ENCODE data around the gene PEX5L. TPM values are rescaled to one million over a fixed set of nuclear protein-coding genes. Genes with fewer than 3 reads are reported as not detected.

Gene PEX5L
- total RNA-seq, 1 donor from 2014 or later: not detected

- H3K27ac Mint-ChIP-seq: no peak overlapping the region
- peaks cover 14% of the 10 kb centered on the region for H3K27me3 Mint-ChIP-seq
- no peak for ATAC-seq (ENCODE audit: low read depth)
- no peaks in the 10 kb centered on the region for H3K4me1 Mint-ChIP-seq
- ChIA-PET POLR2A (no interaction called here), CTCF (no interaction called here)
- intact Hi-C loops (cut with micrococcal nuclease): no loop called here
- no peak for TF ChIP-seq CTCF (IDR thresholded peaks at IDR 0.05)
- H3K4me3 Mint-ChIP-seq: no peak overlapping the region
- no peak for DNase-seq
- peaks cover 4% of the 10 kb centered on the region for H3K9me3 Mint-ChIP-seq
- no peaks in the 10 kb centered on the region for H3K36me3 Mint-ChIP-seq (ENCODE audit: low read depth)
Measured at GRCh38 chr3:179935710-179936109, 101.0 kb downstream of the PEX5L start.

GRCh38 chr3:179933914-179934313 is 102.8 kb downstream of the PEX5L start:
- CTCF ChIA-PET: no interaction called here
- H3K4me1 Mint-ChIP-seq: no peaks in the 10 kb centered on the region
- H3K27ac Mint-ChIP-seq: no peak overlapping the region
- DNase-seq (no peak), ATAC-seq (ENCODE audit: low read depth) (no peak)
- POLR2A ChIA-PET: no interaction called here
- H3K4me3 Mint-ChIP-seq: no peak overlapping the region
- no peak for TF ChIP-seq CTCF (IDR thresholded peaks at IDR 0.05)
- H3K9me3 Mint-ChIP-seq: peaks cover 4% of the 10 kb centered on the region
- H3K27me3 Mint-ChIP-seq: peaks cover 8% of the 10 kb centered on the region
- H3K36me3 Mint-ChIP-seq (ENCODE audit: low read depth): no peaks in the 10 kb centered on the region
- intact Hi-C loops (cut with micrococcal nuclease): no loop called here

- POLR2A ChIA-PET: no interaction called here
- no peak for TF ChIP-seq CTCF (IDR thresholded peaks at IDR 0.05)
- H3K27me3 Mint-ChIP-seq: peaks cover 7% of the 10 kb centered on the region
- H3K36me3 Mint-ChIP-seq (ENCODE audit: low read depth): no peaks in the 10 kb centered on the region
- intact Hi-C loops (cut with micrococcal nuclease): no loop called here
- ATAC-seq (ENCODE audit: low read depth) (no peak), DNase-seq (no peak)
- no peak overlapping the region for H3K27ac Mint-ChIP-seq
- H3K4me1 Mint-ChIP-seq: no peaks in the 10 kb centered on the region
- CTCF ChIA-PET: no interaction called here
- H3K9me3 Mint-ChIP-seq: peaks cover 4% of the 10 kb centered on the region
- no peak overlapping the region for H3K4me3 Mint-ChIP-seq
Measured at GRCh38 chr3:179933080-179933479, 103.7 kb downstream of the PEX5L start.

GRCh38 chr3:179932674-179933073 is 104.1 kb downstream of the PEX5L start:
- peaks cover 5% of the 10 kb centered on the region for H3K27me3 Mint-ChIP-seq
- H3K9me3 Mint-ChIP-seq: peaks cover 4% of the 10 kb centered on the region
- no peaks in the 10 kb centered on the region for H3K36me3 Mint-ChIP-seq (ENCODE audit: low read depth)
- intact Hi-C loops (cut with micrococcal nuclease): no loop called here
- no peak for TF ChIP-seq CTCF (IDR thresholded peaks at IDR 0.05)
- no peak for ATAC-seq (ENCODE audit: low read depth)
- POLR2A ChIA-PET: no interaction called here
- DNase-seq: no peak
- no peak overlapping the region for H3K4me3 Mint-ChIP-seq
- CTCF ChIA-PET: no interaction called here
- H3K4me1 Mint-ChIP-seq: no peaks in the 10 kb centered on the region
- H3K27ac Mint-ChIP-seq: no peak overlapping the region

- no peak for TF ChIP-seq CTCF (IDR thresholded peaks at IDR 0.05)
- ChIA-PET CTCF (interaction anchor here (0.8 to 1.5 kb wide), 9 partner anchors 9 to 1350 kb away, joined by 3 to 13 read pairs (median 3); partner anchors contain the start of gene TTC14), POLR2A (interaction anchor here (0.9 kb wide), 1 partner anchor 666 kb away, joined by 4 read pairs; no protein-coding TSS in a partner anchor)
- no peak overlapping the region for H3K4me3 Mint-ChIP-seq
- H3K4me1 Mint-ChIP-seq: no peaks in the 10 kb centered on the region
- H3K36me3 Mint-ChIP-seq (ENCODE audit: low read depth): no peaks in the 10 kb centered on the region
- H3K27me3 Mint-ChIP-seq: peaks cover 10% of the 10 kb centered on the region
- DNase-seq: no peak
- H3K9me3 Mint-ChIP-seq: no peaks in the 10 kb centered on the region
- H3K27ac Mint-ChIP-seq: no peak overlapping the region
- no peak for ATAC-seq (ENCODE audit: low read depth)
- intact Hi-C loops (cut with micrococcal nuclease): loop anchor here (2.0 kb wide), 1 partner anchor 1248 kb away; no protein-coding TSS in a partner anchor
Measured at GRCh38 chr3:179929091-179929529, 107.6 kb downstream of the PEX5L start.
